Measurements from ENCODE around the gene MESP2.

Gene MESP2

DNA sequence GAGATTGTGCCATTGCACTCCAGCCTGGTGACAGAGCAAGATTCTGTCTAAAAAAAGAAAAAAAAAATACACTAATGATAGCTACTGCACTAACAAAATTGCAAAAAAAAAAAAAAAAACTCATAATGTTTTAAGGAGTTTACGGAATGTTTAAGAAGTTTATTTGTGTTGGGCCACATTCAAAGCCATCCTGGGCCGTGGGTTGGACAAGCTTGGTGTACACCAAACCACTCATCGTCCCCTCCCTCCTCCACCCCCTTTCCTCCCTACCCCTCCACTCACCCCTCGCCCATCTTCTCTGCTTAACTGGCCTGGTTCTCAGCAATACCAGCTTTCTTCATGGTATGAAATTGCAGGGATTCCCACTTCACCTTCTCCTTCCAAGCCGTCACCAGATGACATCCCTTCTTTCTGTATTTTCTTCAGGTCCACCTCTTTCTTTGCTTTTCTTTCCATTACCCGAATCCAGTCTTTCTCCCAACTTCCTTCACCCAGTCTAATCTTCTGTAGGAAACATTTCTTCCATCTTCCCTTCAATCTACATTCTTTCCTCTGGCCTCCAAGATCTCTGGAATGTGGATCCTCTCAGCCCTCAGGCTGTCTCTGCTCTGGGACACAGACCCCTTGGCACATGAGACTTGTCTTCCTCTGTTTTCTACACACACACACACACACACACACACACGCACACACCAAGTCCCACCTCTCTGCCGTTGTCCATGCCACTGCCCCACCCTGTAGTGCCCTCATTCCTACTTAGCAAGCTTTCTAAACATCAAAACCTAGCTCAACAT lies 21.6 kb upstream of the MESP2 start:
- in situ Hi-C loops (cut with MboI; ENCODE audit: low pct_unique_long_range_greater_than_20kb, low sequenced_read_pairs, unreplicated experiment) = loop anchor here (5.0 to 10.0 kb wide), 2 partner anchors 123 to 320 kb away; no protein-coding TSS in a partner anchor
- TF ChIP-seq, protein P1, sequence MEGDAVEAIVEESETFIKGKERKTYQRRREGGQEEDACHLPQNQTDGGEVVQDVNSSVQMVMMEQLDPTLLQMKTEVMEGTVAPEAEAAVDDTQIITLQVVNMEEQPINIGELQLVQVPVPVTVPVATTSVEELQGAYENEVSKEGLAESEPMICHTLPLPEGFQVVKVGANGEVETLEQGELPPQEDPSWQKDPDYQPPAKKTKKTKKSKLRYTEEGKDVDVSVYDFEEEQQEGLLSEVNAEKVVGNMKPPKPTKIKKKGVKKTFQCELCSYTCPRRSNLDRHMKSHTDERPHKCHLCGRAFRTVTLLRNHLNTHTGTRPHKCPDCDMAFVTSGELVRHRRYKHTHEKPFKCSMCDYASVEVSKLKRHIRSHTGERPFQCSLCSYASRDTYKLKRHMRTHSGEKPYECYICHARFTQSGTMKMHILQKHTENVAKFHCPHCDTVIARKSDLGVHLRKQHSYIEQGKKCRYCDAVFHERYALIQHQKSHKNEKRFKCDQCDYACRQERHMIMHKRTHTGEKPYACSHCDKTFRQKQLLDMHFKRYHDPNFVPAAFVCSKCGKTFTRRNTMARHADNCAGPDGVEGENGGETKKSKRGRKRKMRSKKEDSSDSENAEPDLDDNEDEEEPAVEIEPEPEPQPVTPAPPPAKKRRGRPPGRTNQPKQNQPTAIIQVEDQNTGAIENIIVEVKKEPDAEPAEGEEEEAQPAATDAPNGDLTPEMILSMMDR (IDR thresholded peaks at IDR 0.05; ENCODE audit: extremely low read depth, insufficient read depth, missing control alignments) = no peak

DNA sequence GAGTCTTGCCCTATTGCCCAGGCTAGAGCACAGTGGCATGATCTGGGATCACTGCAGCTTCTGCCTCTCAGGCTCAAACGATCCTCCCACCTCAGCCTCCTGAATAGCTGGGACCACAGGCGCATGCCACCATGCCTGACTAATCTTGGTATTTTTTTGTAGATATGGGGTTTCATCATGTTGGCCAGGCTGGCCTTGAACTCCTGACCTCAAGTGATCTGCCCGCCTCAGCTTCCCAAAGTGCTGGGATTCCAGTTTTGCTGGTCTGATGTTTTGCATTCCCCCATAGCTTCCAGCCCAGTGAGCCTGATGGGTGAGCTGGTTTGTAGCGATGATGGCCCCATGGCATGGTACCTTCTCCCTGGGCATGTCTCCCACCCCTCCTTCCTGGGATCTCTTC lies 20.4 kb upstream of the MESP2 start:
- no peak for DNase-seq (ENCODE audit: low spot score)
- TF ChIP-seq, protein P1 (IDR thresholded peaks at IDR 0.05; ENCODE audit: extremely low read depth, insufficient read depth, missing control alignments) = no peak
- in situ Hi-C loops (cut with MboI; ENCODE audit: low pct_unique_long_range_greater_than_20kb, low sequenced_read_pairs, unreplicated experiment) = loop anchor here (10.0 kb wide), 1 partner anchor 319 kb away; no protein-coding TSS in a partner anchor

More for the DNA sequence above, 21.6 kb upstream of the MESP2 start:
- DNase-seq (ENCODE audit: low spot score) = no peak

DNA sequence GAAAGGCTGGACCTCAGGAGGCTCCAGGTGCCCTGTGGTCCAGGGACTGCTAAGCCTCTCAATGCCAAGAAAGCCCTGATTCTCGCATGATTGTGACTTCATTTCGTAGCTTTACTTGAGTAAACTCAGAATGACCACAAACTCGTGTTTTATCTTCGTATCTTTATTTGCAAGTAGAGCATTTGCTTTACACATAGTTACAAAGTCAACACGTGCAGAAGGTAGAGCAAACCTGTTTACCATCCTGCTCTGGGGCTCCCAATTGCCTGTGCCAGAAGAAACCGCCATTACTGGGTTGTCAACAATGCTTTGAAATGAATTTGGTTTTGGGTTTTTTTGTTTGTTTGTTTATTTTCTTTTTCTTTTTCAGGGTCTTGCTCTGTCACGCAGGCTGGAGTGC lies 19.2 kb upstream of the MESP2 start:
- DNase-seq (ENCODE audit: low spot score) = no peak
- in situ Hi-C loops (cut with MboI; ENCODE audit: low pct_unique_long_range_greater_than_20kb, low sequenced_read_pairs, unreplicated experiment) = loop anchor here (10.0 kb wide), 1 partner anchor 318 kb away; no protein-coding TSS in a partner anchor
- TF ChIP-seq, protein P1 (IDR thresholded peaks at IDR 0.05; ENCODE audit: extremely low read depth, insufficient read depth, missing control alignments) = no peak

DNA sequence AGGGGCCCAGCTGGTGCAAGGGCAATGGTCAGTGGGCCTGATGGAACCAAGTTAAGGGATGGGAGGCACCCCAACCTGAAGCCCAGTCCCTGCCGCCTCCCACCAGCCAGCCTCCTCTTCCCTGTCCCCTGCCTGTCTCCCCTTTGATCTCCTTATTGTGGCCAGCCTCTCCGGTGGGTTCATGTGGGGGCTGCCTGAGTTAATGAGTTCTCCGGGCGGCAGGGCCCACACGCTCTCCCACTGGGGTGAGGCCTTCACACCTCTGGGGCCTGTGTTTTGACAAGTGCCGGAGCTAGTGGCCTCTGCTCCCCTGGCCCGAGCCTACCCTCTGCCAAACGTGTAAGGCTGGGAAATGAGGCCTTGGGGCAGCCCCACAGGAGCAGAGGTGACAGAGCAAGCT lies 17.8 kb upstream of the MESP2 start:
- in situ Hi-C loops (cut with MboI; ENCODE audit: low pct_unique_long_range_greater_than_20kb, low sequenced_read_pairs, unreplicated experiment) = loop anchor here (10.0 kb wide), 1 partner anchor 317 kb away; no protein-coding TSS in a partner anchor
- DNase-seq (ENCODE audit: low spot score) = no peak
- TF ChIP-seq, protein P1 (IDR thresholded peaks at IDR 0.05; ENCODE audit: extremely low read depth, insufficient read depth, missing control alignments) = no peak

DNA sequence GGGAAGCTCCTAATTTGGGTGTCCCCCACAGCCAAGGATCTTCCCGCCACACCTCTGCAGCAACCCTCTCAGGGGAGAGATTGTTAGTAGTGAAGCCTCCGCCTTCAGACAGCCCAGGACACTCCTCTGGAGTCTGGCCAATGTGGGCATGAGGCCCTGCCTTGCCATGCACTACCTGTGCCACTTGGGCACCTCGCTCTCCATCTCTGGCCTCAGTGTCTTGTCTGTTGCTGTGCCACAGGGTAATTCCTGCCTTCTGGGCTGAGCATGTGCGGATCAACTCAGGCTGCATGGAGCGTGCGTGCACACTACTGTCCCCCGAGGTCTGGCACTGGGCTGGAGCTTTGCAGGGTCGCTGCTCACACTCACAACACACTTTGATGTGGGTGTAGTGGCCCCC lies 17.2 kb upstream of the MESP2 start:
- no peak for DNase-seq (ENCODE audit: low spot score)
- in situ Hi-C loops (cut with MboI; ENCODE audit: low pct_unique_long_range_greater_than_20kb, low sequenced_read_pairs, unreplicated experiment) = loop anchor here (10.0 kb wide), 1 partner anchor 316 kb away; no protein-coding TSS in a partner anchor
- TF ChIP-seq, protein P1 (IDR thresholded peaks at IDR 0.05; ENCODE audit: extremely low read depth, insufficient read depth, missing control alignments) = no peak

DNA sequence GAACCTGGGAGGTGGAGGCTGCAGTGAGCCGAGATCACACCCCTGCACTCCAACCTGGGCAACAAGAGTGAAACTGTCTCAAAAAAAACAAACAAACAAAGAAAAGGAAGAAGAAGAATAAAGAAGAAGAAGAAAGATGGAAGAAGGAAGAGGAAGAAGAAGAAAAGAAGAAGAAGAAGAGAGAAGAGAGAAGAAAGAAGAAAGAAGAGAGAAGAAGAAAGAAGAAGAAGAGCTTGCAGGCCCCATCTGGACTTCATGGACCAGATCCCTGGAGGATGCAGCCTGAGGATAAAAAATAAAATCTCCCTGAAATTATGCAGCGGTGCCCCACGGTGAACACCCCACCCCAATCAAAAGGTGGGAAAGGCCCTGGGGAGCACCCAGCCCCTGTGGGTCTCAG lies 16.3 kb upstream of the MESP2 start:
- in situ Hi-C loops (cut with MboI; ENCODE audit: low pct_unique_long_range_greater_than_20kb, low sequenced_read_pairs, unreplicated experiment) = loop anchor here (10.0 kb wide), 1 partner anchor 315 kb away; no protein-coding TSS in a partner anchor
- TF ChIP-seq, protein P1 (IDR thresholded peaks at IDR 0.05; ENCODE audit: extremely low read depth, insufficient read depth, missing control alignments) = no peak

More for the DNA sequence above, 16.3 kb upstream of the MESP2 start:
- DNase-seq (ENCODE audit: low spot score) = no peak
